AG09309 (cell line): ENCODE measurements around the gene PPP1R9A.

ENCODE experiments used
- DNase-seq: peaks from one replicate; pipeline ENCODE4 v3.0.0-alpha.2; 2010; ENCODE audit warnings: low read depth
- H3K4me3 ChIP-seq: 2 replicates; pipeline ENCODE4 v1.5.1; 2011; ENCODE audit warnings: mild to moderate bottlenecking, low read depth, low read length, moderate library complexity; ENCODE audit not compliant: control insufficient read depth
- TF ChIP-seq, protein P1 (sequence below): IDR thresholded peaks from 2 replicates; pipeline ENCODE4 v1.5.1; 2011; ENCODE audit warnings: mild to moderate bottlenecking, low read depth, low read length, inconsistent platforms; ENCODE audit not compliant: insufficient read depth, control insufficient read depth; ENCODE audit errors: missing control alignments

The PPP1R9A gene

DNA sequence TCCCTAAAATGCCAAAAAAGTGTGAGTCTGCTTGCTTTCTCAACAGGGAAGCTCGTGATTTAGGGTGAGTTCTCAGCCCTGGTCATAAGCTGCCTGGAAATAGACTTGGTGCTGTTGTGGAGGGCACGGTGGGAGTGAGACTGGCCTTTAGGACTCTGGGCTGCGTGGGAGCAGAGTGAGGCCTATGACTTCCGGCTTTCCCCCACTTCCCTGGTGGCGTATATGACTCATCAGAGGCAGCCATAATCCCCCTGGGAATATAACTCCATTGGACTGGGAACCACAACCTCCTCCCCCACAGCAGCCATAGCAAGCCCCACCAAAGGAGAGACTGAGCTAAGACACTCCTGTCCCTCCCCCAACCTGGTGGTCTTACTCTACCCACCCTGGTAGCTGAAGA lies 321.9 kb downstream of the PPP1R9A start:
- no peak for DNase-seq
- H3K4me3 ChIP-seq = no peak overlapping the region
- TF ChIP-seq, protein P1, sequence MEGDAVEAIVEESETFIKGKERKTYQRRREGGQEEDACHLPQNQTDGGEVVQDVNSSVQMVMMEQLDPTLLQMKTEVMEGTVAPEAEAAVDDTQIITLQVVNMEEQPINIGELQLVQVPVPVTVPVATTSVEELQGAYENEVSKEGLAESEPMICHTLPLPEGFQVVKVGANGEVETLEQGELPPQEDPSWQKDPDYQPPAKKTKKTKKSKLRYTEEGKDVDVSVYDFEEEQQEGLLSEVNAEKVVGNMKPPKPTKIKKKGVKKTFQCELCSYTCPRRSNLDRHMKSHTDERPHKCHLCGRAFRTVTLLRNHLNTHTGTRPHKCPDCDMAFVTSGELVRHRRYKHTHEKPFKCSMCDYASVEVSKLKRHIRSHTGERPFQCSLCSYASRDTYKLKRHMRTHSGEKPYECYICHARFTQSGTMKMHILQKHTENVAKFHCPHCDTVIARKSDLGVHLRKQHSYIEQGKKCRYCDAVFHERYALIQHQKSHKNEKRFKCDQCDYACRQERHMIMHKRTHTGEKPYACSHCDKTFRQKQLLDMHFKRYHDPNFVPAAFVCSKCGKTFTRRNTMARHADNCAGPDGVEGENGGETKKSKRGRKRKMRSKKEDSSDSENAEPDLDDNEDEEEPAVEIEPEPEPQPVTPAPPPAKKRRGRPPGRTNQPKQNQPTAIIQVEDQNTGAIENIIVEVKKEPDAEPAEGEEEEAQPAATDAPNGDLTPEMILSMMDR = no peak

GRCh38 chr7:95238252-95238943 lies 331.0 kb downstream of the PPP1R9A start:
- H3K4me3 ChIP-seq = no peak overlapping the region
- DNase-seq = no peak
- TF ChIP-seq, protein P1 = no peak

- no peak for DNase-seq
- TF ChIP-seq, protein P1 = no peak
- no peak overlapping the region for H3K4me3 ChIP-seq
These were observed 333.5 kb downstream of the PPP1R9A start for GRCh38 chr7:95240921-95241320.

GRCh38 chr7:95242266-95242665 lies 334.9 kb downstream of the PPP1R9A start:
- TF ChIP-seq, protein P1 = no peak
- no peak for DNase-seq
- no peak overlapping the region for H3K4me3 ChIP-seq

DNA sequence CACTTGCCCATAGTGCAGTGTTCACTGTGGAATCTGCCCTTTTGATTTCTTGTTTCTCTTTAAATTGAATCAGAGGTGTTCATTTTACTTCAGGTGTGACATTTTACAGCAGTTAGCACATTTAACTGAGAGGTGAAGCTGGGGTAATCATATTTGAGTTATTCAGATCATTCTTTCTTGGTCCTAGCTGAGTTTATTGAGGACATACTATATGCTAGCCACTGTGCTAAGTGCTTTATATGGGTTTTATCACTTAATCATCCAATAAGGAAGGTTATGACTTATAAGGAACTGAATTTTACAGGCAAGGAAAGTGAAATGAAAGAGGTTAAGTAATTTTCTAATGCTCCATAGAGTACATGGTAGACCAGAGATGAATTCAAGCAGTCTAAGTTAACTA lies 337.2 kb downstream of the PPP1R9A start:
- TF ChIP-seq, protein P1 = no peak
- H3K4me3 ChIP-seq = no peak overlapping the region
- no peak for DNase-seq

DNA sequence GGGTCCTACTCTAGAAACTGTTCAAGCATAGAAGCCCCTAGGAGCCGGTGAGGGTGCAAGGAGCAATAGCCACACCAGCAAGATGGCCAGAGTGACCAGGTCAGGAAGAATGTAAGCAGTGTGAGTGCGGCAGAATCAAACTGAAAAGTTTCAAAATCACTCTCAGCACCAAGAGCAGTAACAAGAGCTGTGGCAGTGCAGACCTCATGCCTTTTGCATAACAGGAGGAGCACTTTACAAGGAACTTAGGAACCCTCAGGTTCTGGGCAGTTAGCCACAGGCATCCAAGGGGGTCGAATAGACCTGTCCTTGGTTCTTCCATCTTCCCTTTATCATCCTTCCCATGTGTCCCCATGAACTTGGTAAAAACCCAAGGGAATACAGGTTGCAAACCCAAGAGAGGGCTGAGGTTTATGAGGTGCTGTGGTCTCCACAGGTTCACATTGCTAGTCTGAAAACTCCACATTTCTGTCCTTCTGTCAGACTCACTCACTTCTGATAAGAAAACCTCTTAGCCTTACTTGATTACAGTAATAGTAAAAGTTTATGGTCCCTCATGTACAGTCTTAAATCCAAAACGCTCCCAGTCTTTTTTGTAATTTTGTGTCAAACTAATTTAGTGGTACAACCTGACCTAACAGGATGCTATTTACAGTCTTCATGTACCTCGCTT lies 338.6 kb downstream of the PPP1R9A start:
- H3K4me3 ChIP-seq = no peak overlapping the region
- no peak for DNase-seq
- TF ChIP-seq, protein P1 = no peak
